Measurements from ENCODE around the gene TEX261. TPM values are rescaled to one million over a fixed set of nuclear protein-coding genes. Genes with fewer than 3 reads are reported as not detected.
A peak's percentile ranks its signal among the peaks of the same experiment; 100 is the strongest.

TEX261 gene
- total RNA-seq (2014; rRNA removed; shearing (Covaris generic)), result 17.5 and 22.8 TPM in 2 replicates
- polyA plus RNA-seq (2016; fragmentation: Nextera tagmentation; extraction: Ambion mirVana), result 5.7 and 6.0 TPM in 2 replicates
- long read RNA-seq, partial matches to known transcripts, result 0 of 1 reads
- long read RNA-seq, other reads (novel, unspliced or antisense), result 0 of 1 reads

- H3K4me1 Mint-ChIP-seq, result peaks cover 16% of the 10 kb centered on the region
- Histone ChIP-seq H3K79me2 (replicated peaks; ENCODE audit: insufficient read depth) (peaks cover 17% of the 10 kb centered on the region), H3K36me3 (ENCODE audit: insufficient read depth) (no peaks in the 10 kb centered on the region), H3K4me1 (ENCODE audit: insufficient read depth) (peaks cover 5% of the 10 kb centered on the region), H3F3A (replicated peaks; ENCODE audit: low read depth) (no peaks in the 10 kb centered on the region), H3K27ac (ENCODE audit: low read depth) (no peak within 1 kb of the TSS), H3K4me2 (peak within 1 kb of the TSS; percentile 100), H3K27me3 (ENCODE audit: insufficient read depth) (peaks cover 9% of the 10 kb centered on the region; the same call in 1 of the 2 replicates), H4K20me1 (replicated peaks; ENCODE audit: insufficient read depth) (peaks cover 10% of the 10 kb centered on the region), H3K4me3 (peak within 1 kb of the TSS; percentile 95), H2AFZ (peak within 1 kb of the TSS; percentile 99), H3K9me2 (ENCODE audit: insufficient read depth) (no peaks in the 10 kb centered on the region)
- H3K27me3 Mint-ChIP-seq (ENCODE audit: insufficient read depth, low read depth, poor library complexity), result peaks cover 8% of the 10 kb centered on the region
- H3K4me3 Mint-ChIP-seq, result peak within 1 kb of the TSS; percentile 93
- H3K36me3 Mint-ChIP-seq (ENCODE audit: low read depth), result peaks cover 3% of the 10 kb centered on the region; the same call in 2 of the 3 replicates
- H3K9me3 Mint-ChIP-seq, result no peaks in the 10 kb centered on the region; the same call in 2 of the 3 replicates
- ATAC-seq (peak; percentile 97), DNase-seq (ENCODE audit: low spot score) (peak; percentile 95)
- TF ChIP-seq POLR2AphosphoS5 (IDR thresholded peaks at IDR 0.05; ENCODE audit: low read depth), result peak; percentile 56
- TF ChIP-seq REST (IDR thresholded peaks at IDR 0.05; ENCODE audit: unreplicated experiment), result no peak
- TF ChIP-seq ZNF114 (CRISPR knock-in tag; IDR thresholded peaks at IDR 0.05), result no peak
- TF ChIP-seq CREB1 (CRISPR knock-in tag; IDR thresholded peaks at IDR 0.05; ENCODE audit: low read depth), result peak; percentile 26; the same call in 1 of the 2 replicates
- no peak for TF ChIP-seq ZNF331 (CRISPR knock-in tag; IDR thresholded peaks at IDR 0.05; ENCODE audit: low read depth)
- no peak for TF ChIP-seq EZH2phosphoT487 (IDR thresholded peaks at IDR 0.05; ENCODE audit: unreplicated experiment)
- TF ChIP-seq CTCF (conservative IDR thresholded peaks at IDR 0.05; ENCODE audit: low read depth in 2 of 2), result peak; percentile 38 to 82
- peak; percentile 41; the same call in 1 of the 2 replicates for TF ChIP-seq ETS1 (IDR thresholded peaks at IDR 0.05)
- no peak within 1 kb of the TSS for H3K27ac Mint-ChIP-seq
Observed at GRCh38 chr2:70994699-70995425, at the start of gene TEX261. TSS of gene TEX261 (minus strand) at chr2:70994873. CDS start at chr2:70994757, 116 bp downstream.

Data from GM23338 (cell line).